Activated naive CD8-positive, alpha-beta T cell (primary cell): ENCODE data around the gene SPAAR.
A peak's percentile ranks its signal among the peaks of the same experiment; 100 is the strongest.
"Not testable (repeated sequence)": the region's sequence is repeated elsewhere in the genome, so short reads cannot be mapped to it uniquely, and the experiment has no call there.

Experiments
- H3K27ac Mint-ChIP-seq: one replicate; pipeline ENCODE4 v1.8.0; 2021; ENCODE audit warnings: mixed read lengths
- H3K27me3 Mint-ChIP-seq: one replicate; pipeline ENCODE4 v1.8.0; 2021; ENCODE audit warnings: mixed read lengths
- H3K36me3 Mint-ChIP-seq: one replicate; pipeline ENCODE4 v1.8.0; 2021; ENCODE audit warnings: mixed read lengths
- H3K4me1 Mint-ChIP-seq: one replicate; pipeline ENCODE4 v1.8.0; 2021; ENCODE audit warnings: low read depth, mixed read lengths
- H3K4me3 Mint-ChIP-seq: one replicate; pipeline ENCODE4 v1.8.0; 2021; ENCODE audit warnings: mild to moderate bottlenecking, mixed read lengths
- H3K9me3 Mint-ChIP-seq: one replicate; pipeline ENCODE4 v1.8.0; 2021; ENCODE audit warnings: low read depth, mixed read lengths

The SPAAR gene

GRCh38 chr9:35909274-35909673 is at the start of gene SPAAR:
TSS of gene SPAAR (plus strand) at chr9:35909490. CDS start at chr9:35910464, 974 bp downstream.
- peak within 1 kb of the TSS; percentile 72 for H3K27ac Mint-ChIP-seq
- H3K9me3 Mint-ChIP-seq = no peaks in the 10 kb centered on the region
- no peaks in the 10 kb centered on the region for H3K36me3 Mint-ChIP-seq
- no peaks in the 10 kb centered on the region for H3K27me3 Mint-ChIP-seq
- peaks cover 55% of the 10 kb centered on the region for H3K4me1 Mint-ChIP-seq
- no peak within 1 kb of the TSS for H3K4me3 Mint-ChIP-seq

GRCh38 chr9:35859990-35860339 is 49.3 kb upstream of the SPAAR start:
- Mint-ChIP-seq H3K9me3 (no peaks in the 10 kb centered on the region), H3K4me1 (no peaks in the 10 kb centered on the region), H3K27me3 (peaks cover 4% of the 10 kb centered on the region), H3K36me3 (no peaks in the 10 kb centered on the region), H3K27ac (no peak overlapping the region), H3K4me3 (no peak overlapping the region)

GRCh38 chr9:35861161-35861897 is 48.0 kb upstream of the SPAAR start:
- Mint-ChIP-seq H3K27ac (no peak overlapping the region), H3K4me1 (no peaks in the 10 kb centered on the region), H3K27me3 (peaks cover 9% of the 10 kb centered on the region), H3K9me3 (no peaks in the 10 kb centered on the region), H3K4me3 (no peak overlapping the region), H3K36me3 (no peaks in the 10 kb centered on the region)

GRCh38 chr9:35862328-35862727 is 47.0 kb upstream of the SPAAR start:
- no peak overlapping the region for H3K4me3 Mint-ChIP-seq
- no peak overlapping the region for H3K27ac Mint-ChIP-seq
- H3K9me3 Mint-ChIP-seq = no peaks in the 10 kb centered on the region
- peaks cover 11% of the 10 kb centered on the region for H3K27me3 Mint-ChIP-seq
- no peaks in the 10 kb centered on the region for H3K36me3 Mint-ChIP-seq
- H3K4me1 Mint-ChIP-seq = no peaks in the 10 kb centered on the region

- Mint-ChIP-seq H3K4me1 (no peaks in the 10 kb centered on the region), H3K27me3 (peaks cover 12% of the 10 kb centered on the region), H3K27ac (no peak overlapping the region), H3K4me3 (no peak overlapping the region), H3K9me3 (no peaks in the 10 kb centered on the region), H3K36me3 (no peaks in the 10 kb centered on the region)
These were observed 45.7 kb upstream of the SPAAR start for GRCh38 chr9:35863583-35863982.

GRCh38 chr9:35864695-35865255 is 44.5 kb upstream of the SPAAR start:
- Mint-ChIP-seq H3K4me1 (no peaks in the 10 kb centered on the region), H3K36me3 (no peaks in the 10 kb centered on the region), H3K9me3 (no peaks in the 10 kb centered on the region), H3K27ac (no peak overlapping the region), H3K27me3 (peaks cover 13% of the 10 kb centered on the region), H3K4me3 (no peak overlapping the region)

GRCh38 chr9:35867538-35867937 is 41.8 kb upstream of the SPAAR start:
- no peak overlapping the region for H3K27ac Mint-ChIP-seq
- no peaks in the 10 kb centered on the region for H3K4me1 Mint-ChIP-seq
- no peak overlapping the region for H3K4me3 Mint-ChIP-seq
- H3K9me3 Mint-ChIP-seq = no peaks in the 10 kb centered on the region
- H3K36me3 Mint-ChIP-seq = no peaks in the 10 kb centered on the region
- H3K27me3 Mint-ChIP-seq = peaks cover 13% of the 10 kb centered on the region

- no peaks in the 10 kb centered on the region for H3K4me1 Mint-ChIP-seq
- no peak overlapping the region for H3K27ac Mint-ChIP-seq
- H3K36me3 Mint-ChIP-seq = no peaks in the 10 kb centered on the region
- H3K9me3 Mint-ChIP-seq = no peaks in the 10 kb centered on the region
- H3K4me3 Mint-ChIP-seq = no peak overlapping the region
- H3K27me3 Mint-ChIP-seq = peaks cover 9% of the 10 kb centered on the region
These were observed 40.4 kb upstream of the SPAAR start for GRCh38 chr9:35868933-35869332.

GRCh38 chr9:35869621-35870216 is 39.6 kb upstream of the SPAAR start:
- Mint-ChIP-seq H3K4me3 (no peak overlapping the region), H3K4me1 (no peaks in the 10 kb centered on the region), H3K27me3 (peaks cover 9% of the 10 kb centered on the region), H3K9me3 (no peaks in the 10 kb centered on the region), H3K36me3 (no peaks in the 10 kb centered on the region), H3K27ac (no peak overlapping the region)

- H3K27me3 Mint-ChIP-seq = peaks cover 8% of the 10 kb centered on the region
- H3K27ac Mint-ChIP-seq = no peak within 1 kb of the TSS
- H3K4me3 Mint-ChIP-seq = no peak within 1 kb of the TSS
- H3K9me3 Mint-ChIP-seq = no peaks in the 10 kb centered on the region
- no peaks in the 10 kb centered on the region for H3K36me3 Mint-ChIP-seq
- no peaks in the 10 kb centered on the region for H3K4me1 Mint-ChIP-seq
These were observed 38.9 kb upstream of the SPAAR start, which contains the start of gene OR13J1 for GRCh38 chr9:35870351-35870923. TSS of gene OR13J1 (minus strand) at chr9:35870401. CDS start at chr9:35870401, 0 bp downstream.

GRCh38 chr9:35871545-35871944 is 37.7 kb upstream of the SPAAR start:
- Mint-ChIP-seq H3K27me3 (peaks cover 5% of the 10 kb centered on the region), H3K36me3 (peaks cover under 1% of the 10 kb centered on the region), H3K4me3 (no peak overlapping the region), H3K27ac (no peak overlapping the region), H3K4me1 (no peaks in the 10 kb centered on the region), H3K9me3 (peaks cover 1% of the 10 kb centered on the region)

GRCh38 chr9:35872505-35872904 is 36.8 kb upstream of the SPAAR start:
- peaks cover 9% of the 10 kb centered on the region for H3K9me3 Mint-ChIP-seq
- peaks cover 4% of the 10 kb centered on the region for H3K27me3 Mint-ChIP-seq
- H3K4me1 Mint-ChIP-seq = no peaks in the 10 kb centered on the region
- H3K27ac Mint-ChIP-seq = no peak overlapping the region
- H3K4me3 Mint-ChIP-seq = no peak overlapping the region
- H3K36me3 Mint-ChIP-seq = peaks cover 6% of the 10 kb centered on the region

GRCh38 chr9:35882263-35882848 is 26.9 kb upstream of the SPAAR start:
- Mint-ChIP-seq H3K4me3 (no peak overlapping the region), H3K9me3 (peaks cover 5% of the 10 kb centered on the region), H3K36me3 (peaks cover 8% of the 10 kb centered on the region), H3K4me1 (no peaks in the 10 kb centered on the region), H3K27ac (no peak overlapping the region), H3K27me3 (peaks cover 8% of the 10 kb centered on the region)

- Mint-ChIP-seq H3K27me3 (peaks cover 3% of the 10 kb centered on the region), H3K4me1 (no peaks in the 10 kb centered on the region), H3K9me3 (no peaks in the 10 kb centered on the region), H3K36me3 (peaks cover 3% of the 10 kb centered on the region), H3K27ac (no peak overlapping the region), H3K4me3 (no peak overlapping the region)
These were observed 26.3 kb upstream of the SPAAR start for GRCh38 chr9:35882996-35883395.

GRCh38 chr9:35884908-35885307 is 24.4 kb upstream of the SPAAR start:
- not testable (repeated sequence) for H3K4me1 Mint-ChIP-seq, H3K27ac Mint-ChIP-seq, H3K27me3 Mint-ChIP-seq, H3K36me3 Mint-ChIP-seq, H3K9me3 Mint-ChIP-seq, H3K4me3 Mint-ChIP-seq
